T47D (cell line): ENCODE measurements around the gene CMKLR1.

Experiments
- DNase-seq, 2 experiments: peaks; one replicate each; pipeline versions ENCODE4 v3.0.0 to v3.0.0-alpha.2; 2011 to 2012; ENCODE audit warnings: low read depth in 1 of 2, low spot score in 1 of 2
- JUND ChIP-seq: IDR thresholded peaks from 2 replicates; pipeline ENCODE4 v1.6.1; 2012; ENCODE audit warnings: low read depth
- in situ Hi-C: cut with HindIII; loops from 2 replicates; pipeline ENCODE4 v1.10.0; 2016; ENCODE audit warnings: low sequenced_read_pairs, low pct_unique_long_range_greater_than_20kb

Gene CMKLR1

DNA sequence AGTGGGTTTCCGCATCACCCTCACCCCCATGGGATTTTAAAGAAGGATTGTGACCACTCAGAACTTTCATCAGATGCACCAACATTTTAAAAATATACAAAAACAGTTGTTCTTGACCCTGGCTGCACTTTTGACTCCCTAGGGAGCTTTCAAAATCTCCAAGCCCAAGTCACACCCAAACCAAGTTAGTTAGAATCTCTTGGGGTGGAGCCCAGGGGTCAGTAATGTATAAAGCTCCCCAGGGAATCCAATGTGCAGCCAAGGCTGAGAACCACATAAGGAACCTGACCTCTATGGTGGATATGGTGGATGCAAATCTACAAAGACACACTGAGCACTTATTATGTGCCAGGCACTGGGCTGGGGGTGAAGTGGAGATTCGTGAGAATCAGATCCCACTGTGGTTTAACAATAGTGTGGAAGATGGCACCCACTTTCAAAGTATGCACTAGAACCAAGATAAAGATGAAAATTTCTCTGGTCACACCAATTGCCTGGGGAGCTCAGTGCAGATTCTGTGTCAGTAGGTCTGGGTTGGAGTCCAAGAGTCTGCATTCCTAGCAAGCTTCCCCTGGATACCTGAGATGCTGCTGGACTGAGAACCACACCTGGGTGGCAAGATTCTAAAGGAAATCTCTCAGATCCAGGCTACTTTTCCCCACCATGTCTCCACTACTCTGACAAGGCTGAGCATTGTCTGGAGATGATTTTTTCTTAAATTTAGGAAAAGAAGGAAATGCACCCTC, 18.9 kb upstream of the CMKLR1 start:
- in situ Hi-C loops, result no loop called here
- no peak for TF ChIP-seq JUND
- no peak for DNase-seq

- in situ Hi-C loops, result no loop called here
- no peak for DNase-seq
- no peak for TF ChIP-seq JUND
Measured at GRCh38 chr12:108356835-108357806, 18.0 kb upstream of the CMKLR1 start.

GRCh38 chr12:108355069-108355468, 16.0 kb upstream of the CMKLR1 start:
- no peak for DNase-seq
- no peak for TF ChIP-seq JUND
- in situ Hi-C loops, result no loop called here

DNA sequence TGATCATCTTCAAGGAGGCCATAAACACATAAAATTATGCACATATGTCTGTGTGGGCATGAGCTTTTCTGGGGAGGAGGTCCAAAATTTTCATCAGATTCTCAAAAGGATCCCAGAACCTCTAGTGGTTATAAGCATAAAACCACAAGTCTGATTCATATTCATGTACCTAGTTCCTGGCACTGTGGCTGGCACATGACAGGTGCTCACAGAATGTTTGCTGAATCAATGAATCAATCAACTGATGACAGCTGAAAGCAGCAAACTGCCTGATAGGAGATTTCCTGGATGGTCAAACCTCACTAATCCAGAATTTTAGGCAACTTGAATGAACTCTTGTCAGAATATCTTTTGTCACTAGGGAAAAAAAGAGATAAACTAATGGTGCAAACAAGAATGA, 13.5 kb upstream of the CMKLR1 start:
- TF ChIP-seq JUND, result no peak
- no peak for DNase-seq
- in situ Hi-C loops, result no loop called here

- DNase-seq, result no peak
- TF ChIP-seq JUND, result no peak
- in situ Hi-C loops, result no loop called here
Measured at GRCh38 chr12:108350511-108350910, 11.4 kb upstream of the CMKLR1 start.

- DNase-seq, result no peak
- in situ Hi-C loops, result no loop called here
- TF ChIP-seq JUND, result no peak
Measured at GRCh38 chr12:108349278-108349688, 10.2 kb upstream of the CMKLR1 start.

DNA sequence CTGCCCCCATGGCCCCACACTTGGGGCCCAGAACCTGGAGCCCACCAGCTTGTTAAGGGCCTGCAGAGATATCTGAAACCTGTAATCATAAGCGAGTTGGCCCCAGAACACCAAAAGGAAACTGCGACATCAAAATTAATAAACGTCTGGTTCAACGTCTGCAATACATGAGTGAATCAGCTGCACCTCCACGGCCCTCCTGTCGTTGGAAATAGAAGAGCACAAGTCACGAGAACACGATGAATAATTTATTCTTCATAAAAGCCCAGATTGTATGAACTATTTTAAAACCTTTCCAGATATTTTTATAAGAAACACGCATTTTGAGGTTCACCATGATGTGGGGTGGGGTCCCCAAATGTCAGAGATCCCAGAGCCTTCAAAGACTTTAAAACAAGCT, 9.7 kb upstream of the CMKLR1 start:
- no peak for DNase-seq
- in situ Hi-C loops, result no loop called here
- no peak for TF ChIP-seq JUND

DNA sequence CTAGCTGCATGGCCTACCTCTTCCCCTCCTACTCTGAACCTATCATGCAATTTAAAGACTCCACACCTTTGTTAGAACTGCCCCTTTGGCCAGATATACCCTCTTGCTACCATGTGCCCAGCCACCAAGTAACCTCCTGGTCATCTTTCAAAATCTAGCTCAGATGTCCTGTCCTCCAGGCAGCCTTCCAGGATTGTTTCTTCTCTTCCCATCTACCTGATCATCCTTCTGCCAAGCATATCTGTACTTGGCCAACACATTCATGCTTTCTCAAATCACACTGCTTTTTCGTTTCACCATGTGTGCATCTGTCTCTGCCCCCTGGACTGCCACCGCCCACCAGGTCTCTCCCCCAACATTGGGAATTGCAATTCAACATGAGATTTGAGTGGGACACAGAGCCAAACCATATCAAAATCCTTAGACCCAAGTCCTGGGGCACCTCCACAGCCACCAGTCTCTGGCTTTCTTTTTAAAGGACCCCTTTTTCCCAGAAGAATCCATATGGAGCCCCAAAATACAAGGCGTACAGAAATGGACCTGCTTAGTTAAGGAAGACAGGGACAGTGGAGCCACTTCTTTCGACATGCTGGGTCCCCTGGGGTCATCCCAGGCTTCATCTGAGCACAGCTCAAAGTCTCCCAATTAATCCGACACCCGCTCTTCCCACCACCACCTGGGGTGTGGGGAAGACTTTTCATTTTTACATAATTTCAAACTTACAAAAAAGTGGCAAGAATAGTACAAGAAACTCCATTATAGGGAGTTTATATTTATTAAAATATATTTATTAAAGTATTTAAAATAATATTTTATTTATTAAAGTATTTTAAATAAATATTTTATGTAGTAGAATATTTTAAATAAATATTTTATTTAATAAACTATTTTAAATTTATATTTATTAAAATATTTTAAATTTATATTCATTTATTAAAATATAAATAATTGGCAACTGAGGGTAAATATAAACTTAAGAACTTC, 7.9 kb upstream of the CMKLR1 start:
- DNase-seq, result no peak

DNA sequence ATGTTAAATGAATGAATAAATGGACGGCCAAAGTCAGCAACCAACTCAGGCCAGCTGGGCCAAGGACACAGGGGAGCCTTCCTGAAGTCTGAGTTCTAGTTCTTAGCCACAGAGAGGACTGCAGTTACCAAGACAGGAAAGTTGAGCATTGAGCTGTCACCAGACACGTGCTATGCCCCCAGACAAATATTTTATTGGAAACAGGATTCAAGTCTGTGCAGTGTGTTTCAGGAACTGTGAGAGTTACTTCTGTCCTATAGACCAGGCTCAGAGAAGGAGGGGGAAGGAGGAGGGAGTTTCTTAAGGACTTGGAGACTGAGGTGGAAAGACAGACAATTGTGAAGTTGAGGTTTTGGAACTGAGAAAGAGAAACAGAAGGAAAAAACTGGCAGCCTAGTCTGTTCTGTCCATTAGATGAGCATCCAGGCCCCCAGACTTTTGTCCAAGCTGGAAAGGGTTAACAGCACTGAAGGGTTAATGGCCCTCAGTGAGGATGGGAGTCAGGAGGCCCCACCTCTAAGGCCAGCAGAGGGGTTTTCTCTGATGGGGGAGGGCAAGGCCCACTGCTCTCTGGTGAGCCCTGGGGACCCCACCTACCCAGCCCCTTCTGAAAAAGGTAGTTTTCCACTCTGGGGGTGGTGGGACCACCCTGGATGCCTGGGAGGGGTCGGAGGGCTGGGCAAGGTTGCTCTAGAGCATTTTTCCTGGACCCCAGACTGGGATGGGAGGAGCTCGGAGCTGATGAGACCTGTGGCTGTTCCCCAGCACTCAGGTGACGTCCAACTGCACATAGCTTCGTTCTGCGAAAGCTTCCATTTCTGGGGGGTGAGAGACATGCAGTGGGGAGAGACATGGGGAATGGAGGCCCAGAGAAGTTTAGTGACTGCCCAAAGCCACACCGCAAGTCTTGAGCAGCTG, 6.9 kb upstream of the CMKLR1 start:
- no peak for DNase-seq

More for the DNA sequence above, 7.9 kb upstream of the CMKLR1 start:
- in situ Hi-C loops, result no loop called here
- TF ChIP-seq JUND, result no peak

DNA sequence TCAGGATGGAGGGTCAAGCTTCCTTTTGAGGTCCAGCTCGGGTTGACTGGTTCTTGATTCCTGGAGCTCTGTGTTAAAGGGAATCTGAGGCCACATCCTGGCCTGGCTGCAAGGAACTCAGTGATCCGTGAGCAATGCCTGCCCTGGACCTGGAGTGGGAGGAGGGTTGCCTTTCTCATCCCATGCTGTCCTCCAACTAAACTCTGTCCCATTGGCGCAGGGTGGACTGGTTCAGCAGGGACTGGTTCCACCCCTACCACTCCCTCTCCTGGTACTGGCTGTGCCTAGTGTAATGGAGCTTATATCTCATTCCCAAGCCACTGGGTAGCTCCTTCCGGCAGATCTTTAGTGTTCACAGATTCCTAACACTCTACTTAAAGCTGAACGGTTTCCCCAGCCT, 3.9 kb upstream of the CMKLR1 start:
- peak in 1 of 2 experiments; percentile 36 for DNase-seq
- in situ Hi-C loops, result no loop called here
- no peak for TF ChIP-seq JUND

More for the DNA sequence above, 6.9 kb upstream of the CMKLR1 start:
- in situ Hi-C loops, result no loop called here
- TF ChIP-seq JUND, result no peak
